ENCODE data around the gene MEIKIN. TPM values are rescaled to one million over a fixed set of nuclear protein-coding genes. Genes with fewer than 3 reads are reported as not detected.

MEIKIN gene
- total RNA-seq, 1 experiment from 2014 or later, result not detected

- no peak overlapping the region for H3K18ac ChIP-seq (ENCODE audit: insufficient read length, low read depth, low read length)
- Mint-ChIP-seq H3K9me3 (peaks cover 0 to 3% of the 10 kb centered on the region in 2 experiments; a peak in 2 of 5 replicates), H3K4me3 (no peak overlapping the region), H3K27ac (no peak overlapping the region), H3K27me3 (ENCODE audit: low read depth) (no peaks in the 10 kb centered on the region), H3K4me1 (peaks cover 3 to 7% of the 10 kb centered on the region in 2 experiments; a peak in 2 of 4 replicates), H3K36me3 (ENCODE audit: insufficient read depth in 1 of 3, low read depth in 3 of 3) (peaks cover 0 to 2% (median 0%) of the 10 kb centered on the region in 3 experiments; a peak in 2 of 7 replicates)
- H4K8ac ChIP-seq (replicated peaks; ENCODE audit: insufficient read length, low read depth, low read length), result no peak overlapping the region
- H3K4me2 ChIP-seq (ENCODE audit: insufficient read depth, insufficient read length, low read length), result no peak overlapping the region
- H3K79me2 ChIP-seq (ENCODE audit: insufficient read depth, low read length), result peaks cover 9% of the 10 kb centered on the region; the same call in 1 of the 2 replicates
- H3T11ph ChIP-seq (ENCODE audit: low read length), result no peak overlapping the region
- no peak overlapping the region for H2BK120ac ChIP-seq (ENCODE audit: low read depth, low read length, poor library complexity, severe bottlenecking)
- H3K56ac ChIP-seq (ENCODE audit: insufficient read length, low read depth, low read length), result no peak overlapping the region
- H3K27ac ChIP-seq (ENCODE audit: insufficient read length, low read depth, low read length), result no peak overlapping the region
- no peak overlapping the region for H3K23ac ChIP-seq (ENCODE audit: insufficient read length, low read depth, low read length)
- no peak for DNase-seq
- H4K5ac ChIP-seq (ENCODE audit: insufficient read length, low read depth, low read length), result no peak overlapping the region
- no peaks in the 10 kb centered on the region for H3K4me1 ChIP-seq (ENCODE audit: insufficient read depth, low read length)
- no peak for TF ChIP-seq CTCF (conservative IDR thresholded peaks at IDR 0.05)
- H2AFZ ChIP-seq (ENCODE audit: low read length), result no peak overlapping the region
- H2BK15ac ChIP-seq (ENCODE audit: low read depth, low read length), result no peak overlapping the region
- no peaks in the 10 kb centered on the region for H3K23me2 ChIP-seq (ENCODE audit: insufficient read length, low read depth, low read length, poor library complexity, severe bottlenecking)
- H2BK5ac ChIP-seq (ENCODE audit: insufficient read length, low read length), result no peak overlapping the region
- H2BK12ac ChIP-seq (ENCODE audit: insufficient read length, low read depth, low read length), result no peak overlapping the region
- H2AK5ac ChIP-seq (ENCODE audit: insufficient read length, low read length), result no peak overlapping the region
- H2BK20ac ChIP-seq (ENCODE audit: low read depth, low read length, poor library complexity, severe bottlenecking), result no peak overlapping the region
- H3K4ac ChIP-seq (ENCODE audit: low read depth, low read length), result no peak overlapping the region
- H3K27me3 ChIP-seq (ENCODE audit: insufficient read depth, low read length), result no peaks in the 10 kb centered on the region
- no peak overlapping the region for H4K91ac ChIP-seq (ENCODE audit: insufficient read length, low read depth, low read length)
- WGBS (ENCODE audit: extremely low coverage, insufficient read length, low lambda C conversion rate), result no CpG with 5 or more reads among the region's 1 CpG
- H4K20me1 ChIP-seq (ENCODE audit: control insufficient read depth, insufficient read depth, insufficient read length), result no peaks in the 10 kb centered on the region
- H3K9me3 ChIP-seq (ENCODE audit: control insufficient read depth, low read depth, low read length), result no peaks in the 10 kb centered on the region
- H3K14ac ChIP-seq (ENCODE audit: insufficient read depth, low read length), result no peak overlapping the region
- H3K79me1 ChIP-seq (ENCODE audit: insufficient read depth, low read depth, low read length, poor library complexity, severe bottlenecking), result peaks cover 8% of the 10 kb centered on the region
- no peak overlapping the region for H3K9ac ChIP-seq (ENCODE audit: extremely low read depth, insufficient read length, low read length)
These were observed 187.5 kb downstream of the MEIKIN start for GRCh38 chr5:131757830-131758519.

Other genes starting within 250 kb of the MEIKIN start
- gene FNIP1, start 148.6 kb downstream of the MEIKIN start, total RNA-seq (2021), result 13.4 TPM in 2 replicates
- 1.3 and 1.6 TPM in 2 replicates for gene ACSL6, start 66.0 kb upstream of the MEIKIN start, total RNA-seq (2021)
- not detected in 2 replicates for gene IL3, start 115.0 kb upstream of the MEIKIN start, total RNA-seq (2021)
- gene CSF2, start 128.1 kb upstream of the MEIKIN start, total RNA-seq (2021), result not detected in 2 replicates

All from H9 (cell line).